CD4-positive, alpha-beta T cell treated with Interleukin-17A for 4 hours (primary cell): Measurements from ENCODE around the gene HOXC5.

Experiments
- DNase-seq: peaks from one replicate; pipeline ENCODE4 v3.0.0-alpha.2; 2020; ENCODE audit warnings: mixed read lengths

HOXC5 gene

DNA sequence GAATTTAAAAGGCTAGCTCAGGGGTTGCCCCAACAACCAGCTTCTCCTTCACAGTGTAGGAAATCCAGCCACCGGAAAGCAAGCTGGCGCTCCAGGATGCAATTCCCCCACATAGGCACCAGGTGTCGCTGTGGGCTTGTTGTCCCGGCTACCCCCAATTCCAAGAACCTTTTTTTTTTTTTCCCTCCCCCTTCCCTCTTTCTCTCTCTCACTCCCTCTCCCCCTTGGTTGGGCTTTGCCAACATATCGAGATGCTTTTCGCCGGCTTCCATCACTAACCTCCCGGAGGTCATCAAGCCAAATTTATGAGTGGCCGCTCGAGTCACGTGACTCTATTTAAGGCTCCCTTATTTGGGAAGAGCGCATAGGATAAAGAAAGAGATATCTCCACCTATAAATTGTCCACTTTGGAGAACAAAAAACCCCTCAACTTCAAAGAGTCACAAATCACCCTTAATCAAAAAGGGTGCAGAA is at the start of gene HOXC5:
TSS of gene HOXC5 (plus strand) at position 424 of the 474 bp plus-strand sequence. CDS start 73 bp downstream, outside the sequence.
- peak; percentile 74 for DNase-seq

DNA sequence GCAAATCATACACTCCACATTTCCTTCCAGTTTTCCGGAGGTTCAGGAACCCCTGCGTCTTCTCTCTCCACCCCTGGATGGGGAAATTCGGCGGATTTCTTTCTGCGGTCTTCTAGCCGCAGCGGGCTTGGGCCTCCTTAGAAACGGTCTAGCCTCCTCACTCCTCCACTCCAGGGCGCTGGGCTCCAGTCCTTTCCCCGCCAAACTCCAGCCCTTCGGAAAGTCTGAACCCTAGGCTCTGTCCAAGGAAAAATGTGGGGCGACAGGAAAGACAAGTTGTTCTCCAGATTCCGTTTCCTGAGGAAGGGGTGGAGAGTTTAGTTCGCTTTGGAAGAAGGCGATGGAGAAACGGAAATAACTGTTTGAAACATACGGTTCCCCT is 49.3 kb upstream of the HOXC5 start:
- no peak for DNase-seq

DNA sequence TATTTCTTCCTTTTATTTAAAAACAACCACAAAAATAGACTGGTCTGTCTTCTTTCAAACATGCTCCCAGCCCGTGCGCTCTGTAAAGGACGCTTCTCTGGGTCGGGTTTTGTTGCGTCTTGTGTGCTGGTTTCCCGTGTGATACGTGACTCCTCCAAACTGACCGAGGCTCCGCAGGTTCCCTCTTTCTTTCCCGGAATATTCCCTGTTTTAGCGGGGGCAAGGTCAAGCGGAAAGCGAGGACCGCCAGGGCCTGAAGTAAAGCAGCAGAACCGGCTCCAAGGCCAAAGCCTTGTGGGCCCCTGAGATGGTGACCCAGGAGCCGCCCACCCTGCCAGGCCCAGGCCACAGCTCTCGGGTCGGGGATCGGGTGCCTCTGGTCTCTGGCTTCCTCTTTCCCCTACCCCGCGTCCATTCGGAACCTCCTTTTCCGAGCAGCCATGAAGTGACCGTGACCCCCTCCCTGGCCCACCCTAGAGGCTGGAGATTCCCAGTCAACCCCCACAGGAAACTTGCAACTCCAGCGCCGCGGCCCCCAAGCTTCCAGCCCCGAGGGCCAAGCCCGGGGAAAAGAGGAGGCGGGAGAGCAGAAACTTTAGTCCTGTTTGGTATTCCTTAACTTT is 48.8 kb upstream of the HOXC5 start:
- DNase-seq: no peak

DNA sequence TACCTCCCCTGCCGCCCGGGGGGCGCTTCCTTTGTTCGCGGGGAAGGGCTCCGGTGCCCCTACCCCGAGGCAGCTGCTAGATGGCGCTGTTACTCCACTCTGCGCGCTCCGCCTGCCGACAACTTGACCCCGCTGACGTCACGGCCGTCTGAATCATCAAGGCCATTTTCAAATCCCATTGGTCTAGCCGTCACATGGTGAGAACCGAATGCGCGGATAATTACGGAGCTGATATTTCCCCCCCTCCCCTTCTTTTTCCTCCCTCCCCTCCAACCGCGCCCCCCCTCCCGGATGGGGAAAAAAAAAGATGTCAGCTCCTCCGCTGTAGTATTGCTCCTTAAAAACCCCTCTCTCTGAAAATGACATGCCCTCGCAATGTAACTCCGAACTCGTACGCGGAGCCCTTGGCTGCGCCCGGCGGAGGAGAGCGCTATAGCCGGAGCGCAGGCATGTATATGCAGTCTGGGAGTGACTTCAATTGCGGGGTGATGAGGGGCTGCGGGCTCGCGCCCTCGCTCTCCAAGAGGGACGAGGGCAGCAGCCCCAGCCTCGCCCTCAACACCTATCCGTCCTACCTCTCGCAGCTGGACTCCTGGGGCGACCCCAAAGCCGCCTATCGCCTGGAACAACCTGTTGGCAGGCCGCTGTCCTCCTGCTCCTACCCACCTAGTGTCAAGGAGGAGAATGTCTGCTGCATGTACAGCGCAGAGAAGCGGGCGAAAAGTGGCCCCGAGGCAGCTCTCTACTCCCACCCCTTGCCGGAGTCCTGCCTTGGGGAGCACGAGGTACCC is 47.8 kb upstream of the HOXC5 start, which contains the start of gene HOXC10:
TSS of gene HOXC10 (plus strand) at position 246 of the 791 bp plus-strand sequence. CDS start at position 360, 114 bp downstream.
- peak; percentile 84 for DNase-seq

DNA sequence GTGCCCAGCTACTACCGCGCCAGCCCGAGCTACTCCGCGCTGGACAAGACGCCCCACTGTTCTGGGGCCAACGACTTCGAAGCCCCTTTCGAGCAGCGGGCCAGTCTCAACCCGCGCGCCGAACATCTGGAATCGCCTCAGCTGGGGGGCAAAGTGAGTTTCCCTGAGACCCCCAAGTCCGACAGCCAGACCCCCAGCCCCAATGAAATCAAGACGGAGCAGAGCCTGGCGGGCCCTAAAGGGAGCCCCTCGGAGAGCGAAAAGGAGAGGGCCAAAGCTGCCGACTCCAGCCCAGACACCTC is 47.2 kb upstream of the HOXC5 start:
- DNase-seq: no peak

DNA sequence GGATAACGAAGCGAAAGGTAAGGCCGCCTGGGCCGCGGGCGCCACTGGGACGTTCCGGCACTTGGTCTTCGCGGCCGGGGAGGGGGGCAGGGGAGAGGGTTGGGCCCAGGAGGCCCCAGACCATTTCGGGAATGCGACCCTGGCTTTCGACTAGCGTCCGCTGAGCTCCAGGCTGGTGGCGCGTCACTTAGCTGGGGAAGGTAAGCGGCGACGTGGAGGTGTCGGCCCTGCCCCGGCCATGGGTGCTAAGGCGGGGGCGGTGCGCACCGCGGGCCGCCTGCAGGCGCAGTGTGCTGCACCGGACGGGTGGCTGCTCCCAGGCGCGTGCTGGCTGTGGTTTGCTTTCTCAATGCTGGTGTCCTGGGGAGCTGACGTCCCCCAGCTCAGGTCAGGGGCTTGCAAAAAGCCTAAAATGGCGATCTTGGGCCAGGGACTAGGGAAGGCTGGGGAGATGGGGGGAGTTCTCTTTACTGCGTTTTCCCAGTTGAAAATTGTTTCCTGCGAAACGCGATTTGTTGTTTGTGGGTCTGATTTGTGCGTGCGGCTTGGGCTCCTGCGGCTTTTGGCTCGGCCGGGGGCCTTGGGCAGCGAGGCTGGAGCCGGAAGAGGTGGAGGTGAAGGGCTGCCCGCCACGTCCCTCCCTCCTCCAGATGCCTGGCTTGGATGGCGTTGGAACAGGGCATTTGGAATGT is 46.7 kb upstream of the HOXC5 start:
- DNase-seq: peak; percentile 22

DNA sequence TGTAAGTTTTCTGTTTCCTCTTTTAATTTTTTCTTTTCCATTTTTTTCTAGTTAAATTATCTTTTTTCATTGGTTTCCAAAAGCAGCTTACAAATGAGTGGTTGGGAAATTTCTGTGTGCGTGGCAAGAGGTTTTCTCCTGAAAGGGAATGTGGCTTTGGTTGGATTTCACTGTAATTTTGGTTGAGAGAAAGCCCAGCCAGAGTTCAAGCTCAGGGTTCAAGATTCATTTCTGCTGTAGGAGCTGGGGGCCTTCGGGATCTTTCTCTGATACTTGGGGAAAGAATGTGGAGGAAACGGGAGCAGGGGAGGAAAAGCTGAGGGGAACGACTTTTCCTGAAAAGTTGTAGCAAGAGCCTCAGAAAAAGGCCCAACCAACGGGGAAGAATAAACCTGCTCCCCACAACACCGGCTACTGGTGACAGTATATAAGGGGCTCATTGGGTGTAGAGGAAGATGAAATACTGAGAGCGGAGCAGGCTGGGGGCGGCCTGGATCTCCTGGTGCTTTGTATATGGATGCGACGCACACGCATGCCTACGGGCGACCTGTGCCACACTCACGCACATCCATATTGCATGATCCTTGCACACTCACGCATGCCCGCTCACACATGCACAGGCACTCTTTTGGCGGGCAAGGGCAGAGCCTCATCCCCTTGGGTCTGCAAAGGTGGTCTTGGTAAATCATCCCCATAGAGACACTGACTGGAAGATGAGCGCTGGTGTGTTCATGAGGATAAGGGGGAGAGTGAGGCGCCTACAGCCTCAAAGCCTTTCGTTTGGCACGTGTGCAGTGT is 46.0 kb upstream of the HOXC5 start:
- no peak for DNase-seq

DNA sequence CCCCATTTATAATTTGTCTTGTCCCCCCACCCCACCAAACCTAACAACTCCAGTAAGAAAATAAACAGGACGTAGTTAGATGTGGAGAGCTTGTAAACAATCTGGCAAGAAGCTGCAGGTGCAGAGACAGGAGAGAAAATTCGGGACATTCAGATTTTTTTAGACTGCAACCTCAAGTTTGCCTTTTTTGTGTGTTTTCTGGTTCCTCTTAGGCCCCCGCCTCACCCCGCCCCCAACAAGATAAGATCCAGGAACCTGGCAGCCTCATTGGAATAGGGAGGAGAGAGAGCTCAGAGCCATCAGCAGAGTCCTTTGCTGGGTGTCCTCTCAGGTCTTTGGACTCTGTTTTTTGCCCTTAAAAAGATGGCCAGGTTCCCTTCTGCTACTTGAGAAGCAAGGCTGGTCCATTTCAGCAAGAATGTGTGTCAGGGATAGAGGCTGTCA is 45.0 kb upstream of the HOXC5 start:
- no peak for DNase-seq

DNA sequence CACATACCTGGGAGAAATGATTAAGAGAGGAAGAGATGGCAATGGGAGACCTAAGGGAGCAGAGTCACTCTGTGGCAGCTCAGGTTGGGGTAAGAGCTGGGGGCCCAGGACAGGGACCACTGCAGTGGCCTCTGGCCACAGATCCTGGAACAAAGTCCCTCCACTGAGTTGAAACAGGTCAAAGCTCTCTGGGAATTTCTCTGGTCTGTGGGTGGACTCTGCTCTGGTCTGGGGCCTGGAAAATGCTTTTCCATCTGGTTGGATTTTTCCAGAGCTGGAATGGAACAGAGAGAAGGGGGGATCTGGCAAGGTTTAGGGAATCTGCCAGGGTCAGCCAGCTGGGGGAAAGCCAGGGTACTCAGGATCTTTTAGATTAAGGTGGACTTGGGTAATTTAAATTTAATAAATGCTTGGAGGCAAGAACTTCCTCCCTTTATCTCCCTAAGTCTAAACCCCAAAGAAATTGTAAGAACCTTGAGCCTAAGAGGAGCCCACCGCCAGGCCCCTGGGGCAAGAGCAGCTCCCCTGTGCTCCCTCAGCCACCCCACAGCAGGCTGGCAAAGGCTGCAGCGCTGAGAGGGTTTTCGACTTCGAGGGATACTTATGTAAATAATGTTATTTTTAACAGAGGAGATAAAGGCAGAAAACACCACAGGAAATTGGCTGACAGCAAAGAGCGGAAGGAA is 44.2 kb upstream of the HOXC5 start:
- DNase-seq: no peak

DNA sequence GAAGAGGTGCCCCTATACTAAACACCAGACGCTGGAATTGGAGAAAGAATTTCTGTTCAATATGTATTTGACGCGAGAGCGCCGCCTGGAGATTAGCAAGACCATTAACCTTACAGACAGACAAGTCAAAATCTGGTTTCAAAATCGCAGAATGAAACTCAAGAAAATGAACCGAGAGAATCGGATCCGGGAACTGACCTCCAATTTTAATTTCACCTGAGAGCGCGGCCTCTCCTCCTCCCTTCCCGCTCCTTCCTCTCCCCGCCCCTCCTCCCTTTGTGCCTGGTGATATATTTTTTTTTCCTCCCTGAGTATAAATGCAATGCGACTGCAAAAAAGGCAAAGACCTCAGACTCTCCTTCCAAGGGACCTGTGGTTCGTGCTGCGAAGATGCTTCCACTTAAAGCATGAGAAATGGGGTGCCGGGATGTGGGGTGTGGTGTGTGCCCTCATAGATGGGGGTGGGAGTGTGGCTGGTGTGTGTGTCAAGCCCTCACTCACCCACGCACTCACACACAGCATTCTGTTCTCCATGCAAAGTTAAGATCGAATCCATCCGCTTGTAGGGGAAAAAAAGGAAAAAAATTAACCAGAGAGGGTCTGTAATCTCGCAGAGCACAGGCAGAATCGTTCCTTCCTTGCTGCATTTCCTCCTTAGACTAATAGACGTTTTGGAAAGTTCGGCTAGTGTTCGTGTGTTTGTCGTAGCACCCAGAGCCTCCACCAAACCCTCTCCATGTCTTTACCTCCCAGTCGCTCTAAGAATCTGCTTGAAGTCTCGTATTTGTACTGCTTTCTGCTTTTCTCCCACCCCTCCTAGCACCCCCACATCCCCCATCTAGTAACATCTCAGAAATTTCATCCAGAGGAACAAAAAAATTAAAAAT is 43.4 kb upstream of the HOXC5 start:
- peak; percentile 36 for DNase-seq

DNA sequence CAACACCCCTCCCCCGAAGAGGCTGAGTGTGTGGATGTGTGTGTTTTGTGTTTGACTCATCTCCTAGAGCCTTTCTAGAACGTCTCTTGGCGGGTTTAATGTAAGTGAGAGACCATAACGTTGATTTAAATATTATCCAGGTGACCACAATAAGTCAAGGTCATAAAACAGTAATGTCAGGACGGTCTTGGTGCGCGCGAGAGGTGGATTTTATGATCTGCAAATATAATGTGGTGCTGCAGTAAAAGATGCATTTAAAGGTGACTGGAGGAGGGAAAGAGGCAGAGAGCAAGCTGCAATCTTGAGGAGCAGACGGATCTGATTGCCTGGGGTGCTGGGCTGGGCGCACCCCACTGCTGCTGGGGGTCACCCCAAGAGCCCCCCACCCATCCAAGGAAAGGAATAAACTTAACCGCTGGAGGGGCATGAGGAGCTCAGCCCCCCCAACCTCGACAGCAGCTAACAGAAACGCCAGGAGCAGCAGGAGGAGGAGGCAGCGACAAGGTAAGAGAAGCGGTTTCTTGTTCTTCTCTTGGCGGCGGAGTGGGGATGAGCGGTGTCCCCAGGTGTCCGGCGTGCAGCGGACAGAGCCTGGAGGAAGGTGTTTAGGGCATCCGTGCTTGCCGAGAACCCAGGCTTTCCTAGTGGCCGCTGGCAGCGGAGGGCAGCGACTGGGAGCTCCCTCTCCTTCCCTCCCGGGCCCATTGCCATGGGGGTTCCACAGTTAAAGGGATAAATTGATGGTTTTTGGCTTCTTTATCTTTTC is 42.4 kb upstream of the HOXC5 start:
- DNase-seq: no peak

DNA sequence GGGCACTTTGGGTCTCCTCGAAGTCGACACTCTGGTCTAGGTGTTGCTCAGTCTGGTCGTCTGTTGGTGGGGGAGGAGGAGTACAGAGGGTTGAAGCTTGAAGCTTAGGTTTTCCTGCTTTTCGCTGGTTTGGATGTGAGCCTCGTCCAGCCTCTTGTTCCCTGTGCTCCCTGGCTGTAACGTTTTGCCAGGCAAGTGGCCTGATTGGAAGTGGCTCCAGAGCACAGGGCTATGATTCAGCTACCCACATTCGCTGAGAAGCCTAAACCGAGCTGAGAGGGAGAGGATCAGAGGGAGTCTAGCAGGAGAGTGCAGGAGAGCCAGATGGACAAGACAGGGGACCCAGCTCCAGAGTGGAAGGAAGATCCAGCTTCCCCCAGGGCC is 41.8 kb upstream of the HOXC5 start:
- no peak for DNase-seq

DNA sequence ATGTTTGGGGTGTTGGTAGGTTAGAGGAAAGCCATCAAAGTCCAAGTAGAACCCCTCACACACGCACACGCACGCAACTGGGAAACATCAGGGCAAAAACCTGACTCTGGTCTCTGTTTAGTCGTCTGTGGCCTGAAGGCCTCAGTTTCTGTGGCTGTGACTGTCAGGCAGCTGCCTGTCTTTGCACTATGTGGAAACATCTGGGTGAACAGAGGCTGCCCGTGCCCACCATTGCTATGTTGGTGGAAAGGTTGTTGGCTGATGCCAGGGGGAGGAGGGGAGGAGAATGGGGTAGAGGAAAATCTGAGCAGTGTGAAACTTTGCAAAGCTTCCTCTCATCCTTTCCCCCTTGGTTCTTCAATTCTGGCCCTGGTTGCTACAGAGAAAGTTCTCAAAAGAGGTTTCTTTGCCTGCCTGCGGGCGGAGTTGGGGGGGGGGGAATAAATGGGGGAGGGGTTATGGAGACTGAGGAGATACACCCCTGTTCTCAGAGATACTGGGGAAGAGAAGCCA is 40.4 kb upstream of the HOXC5 start:
- DNase-seq: no peak

DNA sequence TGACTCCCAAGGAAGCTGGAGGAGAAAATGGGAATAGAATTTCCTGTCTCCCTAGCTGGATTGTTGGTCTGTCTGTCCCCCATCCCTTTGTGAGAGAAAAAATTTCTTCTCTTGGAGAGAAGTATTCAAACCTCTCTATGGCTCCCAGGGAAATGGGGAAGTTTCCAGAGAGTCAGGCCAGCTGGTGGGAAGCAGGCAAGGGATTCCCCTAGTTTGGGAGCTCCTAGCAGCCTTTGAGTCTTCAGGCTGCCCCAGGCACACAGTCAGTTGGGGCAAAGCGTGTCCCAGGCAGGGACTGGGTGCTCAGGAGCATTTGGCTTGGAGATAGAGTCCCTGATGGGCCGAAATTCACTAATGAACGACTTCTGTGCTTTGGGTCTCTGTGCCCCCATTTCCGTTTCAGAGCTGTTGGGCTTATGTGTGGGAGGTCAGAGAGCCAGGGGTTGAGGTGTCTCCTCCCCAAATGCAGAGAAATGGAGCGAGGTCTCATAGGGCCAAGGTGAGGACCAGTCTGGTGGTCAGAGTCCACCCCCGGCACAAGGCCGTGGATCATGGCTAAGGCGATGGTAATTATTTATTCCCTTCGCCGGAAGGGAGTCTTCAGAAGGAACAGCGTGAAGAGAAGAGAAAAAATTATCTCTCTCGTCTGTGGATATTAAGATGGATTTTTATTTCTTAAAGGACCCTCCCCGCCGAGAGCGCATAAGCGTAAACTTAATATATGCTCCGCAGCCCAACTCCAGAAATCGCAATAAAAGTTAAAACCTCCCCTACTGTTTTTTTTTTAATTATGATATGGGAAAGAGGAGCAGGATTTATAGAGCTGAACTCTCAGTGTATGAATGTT is 39.5 kb upstream of the HOXC5 start:
- DNase-seq: no peak

DNA sequence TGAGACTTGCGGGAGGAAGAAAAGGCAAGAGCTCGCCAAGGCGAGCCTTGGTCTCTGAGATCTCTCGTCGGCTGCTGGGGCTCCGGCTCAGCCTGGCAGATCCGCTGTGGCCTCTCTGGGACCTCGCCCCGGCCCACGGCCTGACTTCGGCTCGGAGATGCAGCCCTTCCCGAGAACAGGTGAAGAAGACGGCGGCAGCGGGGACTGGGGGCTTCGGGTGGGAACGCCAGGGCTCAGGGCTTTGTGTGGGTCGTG is 38.9 kb upstream of the HOXC5 start:
- DNase-seq: no peak

DNA sequence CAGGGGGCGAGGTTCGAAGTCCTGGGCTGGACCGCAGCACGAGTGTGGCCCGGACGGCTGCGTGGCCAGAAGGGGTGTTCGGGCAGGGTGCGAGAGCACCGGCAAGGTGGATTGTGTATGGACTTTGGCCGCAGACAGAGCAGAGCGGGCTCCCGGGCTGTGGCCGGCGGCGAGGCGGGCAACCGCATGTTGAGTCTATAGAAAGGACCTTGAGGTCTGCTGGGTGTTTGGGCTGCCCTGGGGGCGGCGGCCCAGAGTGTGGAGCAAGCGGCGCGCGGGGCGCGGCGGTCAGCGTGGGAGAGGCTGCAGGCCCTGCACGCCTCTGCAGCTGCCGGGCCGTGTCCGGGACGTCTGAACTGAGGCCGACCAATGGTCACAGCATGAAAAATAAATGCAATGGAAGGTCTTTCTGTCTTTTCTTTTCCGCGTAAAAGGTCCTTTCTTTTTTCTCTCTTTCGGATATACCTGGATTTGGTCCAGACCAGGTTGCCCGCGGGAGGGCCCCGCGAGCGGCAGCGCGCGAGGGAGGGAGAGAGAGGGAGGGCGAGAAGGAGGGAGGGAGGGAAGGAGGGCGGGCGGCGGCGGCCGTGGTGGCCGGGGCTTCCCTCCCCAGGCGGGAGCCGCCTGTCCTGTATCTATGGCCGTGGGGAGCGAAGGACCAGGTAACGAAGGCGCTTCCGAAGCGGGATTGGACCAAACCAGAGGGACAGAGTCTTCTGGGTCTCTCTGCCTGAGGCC is 38.4 kb upstream of the HOXC5 start:
- DNase-seq: no peak

DNA sequence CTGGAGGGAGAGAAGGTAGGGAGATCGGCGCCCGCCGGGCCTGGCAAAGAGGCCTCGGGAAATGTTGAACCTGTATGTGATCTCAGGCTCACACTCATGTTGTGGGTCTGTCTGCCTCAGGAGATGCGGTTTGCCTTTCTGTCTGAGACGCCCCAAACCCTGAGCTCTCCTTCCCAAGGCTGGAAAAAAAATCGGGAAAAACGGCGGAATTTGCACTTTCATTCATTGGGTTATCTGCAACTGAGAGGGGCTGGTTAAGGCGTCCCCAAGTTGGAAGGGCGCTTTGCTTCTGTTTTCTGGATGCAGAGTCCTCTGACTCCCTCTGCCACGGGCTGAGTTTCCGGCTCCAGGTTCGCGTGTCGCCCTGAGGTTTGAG is 37.9 kb upstream of the HOXC5 start:
- DNase-seq: peak; percentile 51

DNA sequence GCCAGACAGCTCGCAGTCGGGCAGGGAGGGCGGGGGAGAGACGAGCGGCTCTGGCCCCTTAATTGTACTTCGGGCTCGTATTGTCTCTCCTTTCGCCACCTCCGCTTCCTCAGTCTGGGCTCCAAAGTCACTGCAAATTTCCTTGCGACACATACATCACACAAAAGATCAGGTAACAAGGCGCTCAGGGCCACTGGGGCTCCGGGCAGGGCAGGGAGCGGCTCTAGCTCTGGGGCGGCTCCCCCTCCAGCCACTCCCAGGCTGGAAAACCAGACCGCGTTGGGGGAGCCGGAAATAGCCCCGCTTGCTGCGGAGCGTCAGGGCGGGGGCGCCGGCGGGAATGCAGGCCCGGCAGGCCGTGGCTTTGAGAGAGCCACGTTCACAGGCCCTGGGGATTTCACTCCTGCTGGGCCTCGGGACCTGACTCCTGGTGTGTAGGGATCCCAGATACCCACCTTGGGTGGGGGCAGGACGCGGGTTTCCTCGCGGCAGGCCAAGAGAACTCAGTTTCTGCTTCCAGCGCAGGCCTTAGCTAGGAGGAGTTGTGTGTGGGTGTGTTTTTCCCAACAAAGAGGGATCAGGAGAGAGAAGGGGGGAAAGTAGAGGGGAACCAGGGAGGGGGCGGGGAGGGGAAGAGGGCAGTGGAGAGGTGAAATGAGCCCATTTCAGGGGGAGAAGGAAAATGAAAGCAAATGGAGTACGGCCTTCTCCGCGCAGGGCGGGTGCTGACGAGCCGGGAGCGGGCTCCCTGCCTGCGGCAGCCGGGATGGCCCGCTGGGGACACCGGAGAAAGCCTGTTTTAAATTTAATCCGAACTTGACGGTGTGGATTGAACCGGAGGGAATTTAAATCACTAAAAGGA is 37.2 kb upstream of the HOXC5 start:
- peak; percentile 43 for DNase-seq
